Measurements from ENCODE around the gene DPYD.

The DPYD gene

DNA sequence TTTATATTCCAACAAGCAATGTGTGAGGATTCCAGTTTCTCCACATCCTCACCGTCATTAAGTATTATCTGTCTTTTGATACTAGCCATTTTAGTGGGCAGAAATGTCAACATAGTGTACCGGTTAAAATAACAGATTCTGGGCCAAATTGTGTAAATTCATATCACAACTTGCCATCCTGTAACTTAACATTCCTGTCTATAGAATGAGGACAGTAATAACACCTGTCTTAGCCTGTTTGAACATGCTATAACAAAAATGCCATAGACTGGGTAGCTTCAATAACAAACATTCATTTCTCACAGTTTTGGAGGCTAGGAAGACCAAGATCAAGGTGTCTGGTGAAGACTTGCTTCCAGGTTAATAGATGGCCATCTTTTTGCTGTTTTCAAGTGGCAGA, 708.2 kb downstream of the DPYD start:
- DNase-seq (ENCODE audit: insufficient read length, low spot score) = no peak
- TF ChIP-seq POU2F2 (IDR thresholded peaks at IDR 0.05; ENCODE audit: low read depth, low read length) (no peak), POLR2AphosphoS5 (IDR thresholded peaks at IDR 0.05; ENCODE audit: low read depth, low read length) (no peak), TAF1 (IDR thresholded peaks at IDR 0.05; ENCODE audit: low read depth, low read length) (no peak), SPI1 (IDR thresholded peaks at IDR 0.05; ENCODE audit: low read depth, low read length) (no peak)
- FAIRE-seq = no peak

- TF ChIP-seq POLR2A (IDR thresholded peaks at IDR 0.05; ENCODE audit: low read depth, low read length) (no peak), PAX5 (IDR thresholded peaks at IDR 0.05; ENCODE audit: insufficient read depth, low read length, severe bottlenecking) (no peak), POU2F2 (IDR thresholded peaks at IDR 0.05; ENCODE audit: low read depth, low read length) (no peak), SPI1 (IDR thresholded peaks at IDR 0.05; ENCODE audit: low read depth, low read length) (no peak), POLR2AphosphoS5 (IDR thresholded peaks at IDR 0.05; ENCODE audit: low read depth, low read length) (no peak), TAF1 (IDR thresholded peaks at IDR 0.05; ENCODE audit: low read depth, low read length) (no peak)
- FAIRE-seq (no peak), DNase-seq (ENCODE audit: insufficient read length, low spot score) (no peak)
Observed at GRCh38 chr1:97210307-97210706, 710.5 kb downstream of the DPYD start.

GRCh38 chr1:97209381-97209957, 711.4 kb downstream of the DPYD start:
- FAIRE-seq = no peak
- DNase-seq (ENCODE audit: insufficient read length, low spot score) = no peak
- TF ChIP-seq PAX5 (IDR thresholded peaks at IDR 0.05; ENCODE audit: insufficient read depth, low read length, severe bottlenecking) (no peak), POU2F2 (IDR thresholded peaks at IDR 0.05; ENCODE audit: low read depth, low read length) (no peak), TAF1 (IDR thresholded peaks at IDR 0.05; ENCODE audit: low read depth, low read length) (no peak), SPI1 (IDR thresholded peaks at IDR 0.05; ENCODE audit: low read depth, low read length) (no peak), POLR2A (IDR thresholded peaks at IDR 0.05; ENCODE audit: low read depth, low read length) (no peak), POLR2AphosphoS5 (IDR thresholded peaks at IDR 0.05; ENCODE audit: low read depth, low read length) (no peak)

- TF ChIP-seq POU2F2 (IDR thresholded peaks at IDR 0.05; ENCODE audit: low read depth, low read length) = no peak
- no peak for TF ChIP-seq POLR2A (IDR thresholded peaks at IDR 0.05; ENCODE audit: low read depth, low read length)
- no peak for TF ChIP-seq TAF1 (IDR thresholded peaks at IDR 0.05; ENCODE audit: low read depth, low read length)
Observed at GRCh38 chr1:97207868-97208267, 713.0 kb downstream of the DPYD start.

DNA sequence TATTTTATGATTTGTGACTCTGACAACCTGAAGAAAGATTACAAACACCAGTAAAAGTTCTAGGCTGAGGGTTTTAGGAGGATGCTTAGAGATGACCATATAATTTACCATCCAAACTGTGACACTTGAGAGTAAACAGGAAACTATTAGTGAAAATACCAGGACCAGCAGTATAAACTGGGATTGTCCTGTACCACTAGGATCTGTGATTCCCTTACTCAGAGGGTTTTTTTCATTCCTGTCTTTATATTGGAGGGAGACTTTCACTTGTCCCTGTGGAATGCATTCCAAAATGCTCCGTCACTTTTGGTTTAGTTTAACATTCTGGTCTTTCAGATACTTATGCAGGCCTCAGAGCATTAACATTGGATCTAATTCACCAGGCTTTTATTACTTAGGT, 716.4 kb downstream of the DPYD start:
- no peak for FAIRE-seq
- DNase-seq (ENCODE audit: insufficient read length, low spot score) = no peak
- TF ChIP-seq PAX5 (IDR thresholded peaks at IDR 0.05; ENCODE audit: insufficient read depth, low read length, severe bottlenecking) (no peak), POU2F2 (IDR thresholded peaks at IDR 0.05; ENCODE audit: low read depth, low read length) (no peak), SPI1 (IDR thresholded peaks at IDR 0.05; ENCODE audit: low read depth, low read length) (no peak), TAF1 (IDR thresholded peaks at IDR 0.05; ENCODE audit: low read depth, low read length) (no peak), POLR2A (IDR thresholded peaks at IDR 0.05; ENCODE audit: low read depth, low read length) (no peak), POLR2AphosphoS5 (IDR thresholded peaks at IDR 0.05; ENCODE audit: low read depth, low read length) (no peak)

More at GRCh38 chr1:97207868-97208267, 713.0 kb downstream of the DPYD start:
- DNase-seq (ENCODE audit: insufficient read length, low spot score) = no peak
- FAIRE-seq = no peak

GRCh38 chr1:97202481-97203380, 718.1 kb downstream of the DPYD start:
- no peak for DNase-seq (ENCODE audit: insufficient read length, low spot score)
- no peak for FAIRE-seq
- TF ChIP-seq POLR2A (IDR thresholded peaks at IDR 0.05; ENCODE audit: low read depth, low read length) = no peak
- no peak for TF ChIP-seq POU2F2 (IDR thresholded peaks at IDR 0.05; ENCODE audit: low read depth, low read length)
- no peak for TF ChIP-seq PAX5 (IDR thresholded peaks at IDR 0.05; ENCODE audit: insufficient read depth, low read length, severe bottlenecking)
- no peak for TF ChIP-seq TAF1 (IDR thresholded peaks at IDR 0.05; ENCODE audit: low read depth, low read length)
- no peak for TF ChIP-seq POLR2AphosphoS5 (IDR thresholded peaks at IDR 0.05; ENCODE audit: low read depth, low read length)
- no peak for TF ChIP-seq SPI1 (IDR thresholded peaks at IDR 0.05; ENCODE audit: low read depth, low read length)

DNA sequence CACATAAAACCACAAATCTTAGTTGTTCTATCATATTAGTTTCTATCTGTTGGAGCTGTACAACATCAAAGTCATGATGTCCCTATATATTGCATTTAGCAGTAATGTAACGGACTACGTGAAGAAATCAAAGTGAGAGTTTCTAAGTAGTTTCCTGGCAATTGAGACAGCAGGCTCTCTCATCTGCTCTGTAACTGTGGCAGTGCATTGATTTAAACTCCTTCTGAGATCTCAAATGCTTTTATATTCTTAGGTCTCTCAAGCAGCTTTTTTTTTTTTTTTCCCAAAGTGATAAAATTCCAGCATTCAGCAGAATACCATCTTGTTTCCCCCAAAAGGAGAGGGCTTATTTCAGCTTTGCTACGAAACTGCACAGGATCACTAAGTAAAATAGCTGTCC, 719.2 kb downstream of the DPYD start:
- TF ChIP-seq TAF1 (IDR thresholded peaks at IDR 0.05; ENCODE audit: low read depth, low read length) (no peak), PAX5 (IDR thresholded peaks at IDR 0.05; ENCODE audit: insufficient read depth, low read length, severe bottlenecking) (no peak), POU2F2 (IDR thresholded peaks at IDR 0.05; ENCODE audit: low read depth, low read length) (no peak), SPI1 (IDR thresholded peaks at IDR 0.05; ENCODE audit: low read depth, low read length) (no peak), POLR2AphosphoS5 (IDR thresholded peaks at IDR 0.05; ENCODE audit: low read depth, low read length) (no peak), POLR2A (IDR thresholded peaks at IDR 0.05; ENCODE audit: low read depth, low read length) (no peak)
- FAIRE-seq (no peak), DNase-seq (ENCODE audit: insufficient read length, low spot score) (no peak)

GRCh38 chr1:97200595-97200994, 720.2 kb downstream of the DPYD start:
- no peak for DNase-seq (ENCODE audit: insufficient read length, low spot score)
- TF ChIP-seq TAF1 (IDR thresholded peaks at IDR 0.05; ENCODE audit: low read depth, low read length) (no peak), POU2F2 (IDR thresholded peaks at IDR 0.05; ENCODE audit: low read depth, low read length) (no peak), POLR2AphosphoS5 (IDR thresholded peaks at IDR 0.05; ENCODE audit: low read depth, low read length) (no peak), POLR2A (IDR thresholded peaks at IDR 0.05; ENCODE audit: low read depth, low read length) (no peak), PAX5 (IDR thresholded peaks at IDR 0.05; ENCODE audit: insufficient read depth, low read length, severe bottlenecking) (no peak), SPI1 (IDR thresholded peaks at IDR 0.05; ENCODE audit: low read depth, low read length) (no peak)
- FAIRE-seq = no peak

GRCh38 chr1:97196825-97197516, 723.9 kb downstream of the DPYD start:
- DNase-seq (ENCODE audit: insufficient read length, low spot score) (no peak), FAIRE-seq (no peak)
- TF ChIP-seq PAX5 (IDR thresholded peaks at IDR 0.05; ENCODE audit: insufficient read depth, low read length, severe bottlenecking) (no peak), TAF1 (IDR thresholded peaks at IDR 0.05; ENCODE audit: low read depth, low read length) (no peak), SPI1 (IDR thresholded peaks at IDR 0.05; ENCODE audit: low read depth, low read length) (no peak), POLR2AphosphoS5 (IDR thresholded peaks at IDR 0.05; ENCODE audit: low read depth, low read length) (no peak), POU2F2 (IDR thresholded peaks at IDR 0.05; ENCODE audit: low read depth, low read length) (no peak), POLR2A (IDR thresholded peaks at IDR 0.05; ENCODE audit: low read depth, low read length) (no peak)
